Retinal pigment epithelial cell (primary cell): ENCODE data around the gene VWA5B2.
"Not testable (repeated sequence)": the region's sequence is repeated elsewhere in the genome, so short reads cannot be mapped to it uniquely, and the experiment has no call there.

Experiments used
- DNase-seq: peaks from one replicate; pipeline ENCODE4 v3.0.0-alpha.2; 2010; ENCODE audit warnings: low read depth
- H3K4me3 ChIP-seq: 2 replicates; pipeline ENCODE4 v1.5.1; 2011; ENCODE audit warnings: mild to moderate bottlenecking, low read length, control low read depth, moderate library complexity
- TF ChIP-seq, protein P1 (sequence below): conservative IDR thresholded peaks from 2 replicates; pipeline ENCODE4 v1.5.1; 2011; ENCODE audit warnings: low read depth, low read length, control low read depth, inconsistent platforms

The VWA5B2 gene

DNA sequence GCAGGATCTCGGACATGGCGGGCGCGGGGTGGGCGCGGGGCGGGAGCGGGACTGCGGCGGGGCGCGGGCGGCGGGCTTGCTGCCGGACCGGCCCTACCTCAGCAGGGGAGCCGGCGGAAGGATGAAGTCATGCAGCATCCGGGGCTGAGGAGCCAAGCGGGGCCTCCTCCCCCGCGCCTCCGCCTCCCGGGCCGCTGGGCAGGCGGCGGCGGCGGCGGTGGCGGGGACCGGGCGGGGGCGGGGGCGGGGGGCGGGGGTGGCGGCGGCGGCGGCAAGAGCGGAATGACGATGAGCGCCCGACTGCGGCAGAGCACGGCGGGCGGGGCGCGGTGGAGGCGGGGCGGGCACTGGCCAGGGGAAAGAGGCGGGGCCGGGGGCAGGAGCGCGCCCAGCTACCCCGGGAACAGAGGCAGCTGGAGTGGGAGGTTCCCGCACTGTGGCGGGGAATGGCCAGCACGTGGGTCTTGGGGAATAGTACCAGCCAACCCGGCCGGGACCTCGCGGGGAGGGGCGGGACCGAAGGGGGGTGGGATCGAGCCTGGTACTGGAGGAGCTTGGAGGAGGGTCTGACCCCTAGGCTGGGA is 32.0 kb downstream of the VWA5B2 start, which contains the start of gene CAMK2N2:
CAMK2N2 (minus strand) TSS at position 284 of the 584 bp plus-strand sequence; CDS start at position 16, 268 bp downstream.
- DNase-seq = no peak
- peak within 1 kb of the TSS; percentile 42 for H3K4me3 ChIP-seq
- TF ChIP-seq, protein P1, sequence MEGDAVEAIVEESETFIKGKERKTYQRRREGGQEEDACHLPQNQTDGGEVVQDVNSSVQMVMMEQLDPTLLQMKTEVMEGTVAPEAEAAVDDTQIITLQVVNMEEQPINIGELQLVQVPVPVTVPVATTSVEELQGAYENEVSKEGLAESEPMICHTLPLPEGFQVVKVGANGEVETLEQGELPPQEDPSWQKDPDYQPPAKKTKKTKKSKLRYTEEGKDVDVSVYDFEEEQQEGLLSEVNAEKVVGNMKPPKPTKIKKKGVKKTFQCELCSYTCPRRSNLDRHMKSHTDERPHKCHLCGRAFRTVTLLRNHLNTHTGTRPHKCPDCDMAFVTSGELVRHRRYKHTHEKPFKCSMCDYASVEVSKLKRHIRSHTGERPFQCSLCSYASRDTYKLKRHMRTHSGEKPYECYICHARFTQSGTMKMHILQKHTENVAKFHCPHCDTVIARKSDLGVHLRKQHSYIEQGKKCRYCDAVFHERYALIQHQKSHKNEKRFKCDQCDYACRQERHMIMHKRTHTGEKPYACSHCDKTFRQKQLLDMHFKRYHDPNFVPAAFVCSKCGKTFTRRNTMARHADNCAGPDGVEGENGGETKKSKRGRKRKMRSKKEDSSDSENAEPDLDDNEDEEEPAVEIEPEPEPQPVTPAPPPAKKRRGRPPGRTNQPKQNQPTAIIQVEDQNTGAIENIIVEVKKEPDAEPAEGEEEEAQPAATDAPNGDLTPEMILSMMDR = no peak

DNA sequence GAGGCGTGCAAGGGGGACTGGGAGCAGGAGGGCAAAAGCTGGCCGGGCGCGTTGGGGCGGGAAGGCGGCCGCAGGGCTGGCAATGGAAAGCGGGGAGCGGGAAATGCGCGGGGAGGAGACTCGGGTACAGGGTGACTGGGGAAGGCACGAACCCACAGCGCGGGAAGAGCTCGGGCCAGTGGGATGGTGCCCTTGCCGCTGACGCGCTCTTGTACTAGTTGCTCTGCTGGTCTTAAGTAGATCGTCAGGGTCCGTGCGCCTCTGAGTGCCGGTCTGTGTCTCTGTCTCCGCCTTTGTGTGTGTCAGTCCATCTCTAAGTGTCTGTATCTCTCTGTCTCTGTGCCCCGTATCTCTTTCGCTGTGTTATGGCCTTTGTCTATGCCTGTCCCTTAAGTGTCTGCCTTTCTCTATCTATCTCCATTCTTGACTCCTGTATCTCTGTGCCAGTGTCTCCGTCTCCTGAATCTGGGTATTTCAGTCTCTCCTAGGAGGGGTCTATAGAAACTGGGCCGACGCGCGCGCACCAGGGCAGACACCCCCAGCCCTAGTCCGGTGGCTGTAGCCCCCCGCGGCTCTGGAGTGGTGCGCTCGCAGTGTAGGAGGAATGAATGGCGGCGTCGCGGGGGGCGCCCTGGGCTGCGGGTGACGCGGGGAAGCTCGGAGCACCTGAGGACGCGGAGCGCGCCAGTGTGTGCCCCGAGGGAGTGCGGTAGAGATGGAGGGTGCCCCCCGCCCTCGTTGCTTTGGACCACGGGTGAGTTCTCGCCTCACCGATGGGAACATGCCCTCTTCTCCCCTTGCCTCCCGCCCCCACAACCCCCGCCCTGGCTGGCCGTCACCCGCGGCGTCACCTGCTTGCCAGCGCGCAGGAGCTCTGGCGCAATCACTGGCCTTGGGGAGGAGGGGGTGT is 32.7 kb downstream of the VWA5B2 start:
- peak overlapping the region; percentile 42 for H3K4me3 ChIP-seq
- no peak for DNase-seq
- TF ChIP-seq, protein P1 = no peak

DNA sequence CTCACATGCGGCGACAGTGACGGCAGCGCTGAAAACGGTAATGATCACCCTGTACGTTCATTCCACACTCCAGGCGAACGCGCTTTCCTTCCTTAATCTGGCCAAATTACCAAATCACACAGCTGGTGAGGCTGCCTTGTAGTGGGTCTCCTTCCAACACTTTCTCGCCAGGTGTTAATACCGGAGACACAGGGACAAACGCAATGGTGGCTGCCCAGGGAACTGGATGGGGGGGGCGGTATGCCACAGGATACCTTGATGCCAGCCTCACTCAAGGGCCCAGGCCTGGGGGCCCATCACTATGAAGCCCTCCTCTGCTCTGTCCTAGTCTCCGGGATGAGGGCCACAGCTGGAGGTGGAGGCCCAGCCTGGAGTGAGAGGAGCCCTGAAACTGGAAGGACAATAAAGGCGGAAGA is 33.4 kb downstream of the VWA5B2 start:
- DNase-seq = no peak
- TF ChIP-seq, protein P1 = no peak
- H3K4me3 ChIP-seq = no peak overlapping the region

DNA sequence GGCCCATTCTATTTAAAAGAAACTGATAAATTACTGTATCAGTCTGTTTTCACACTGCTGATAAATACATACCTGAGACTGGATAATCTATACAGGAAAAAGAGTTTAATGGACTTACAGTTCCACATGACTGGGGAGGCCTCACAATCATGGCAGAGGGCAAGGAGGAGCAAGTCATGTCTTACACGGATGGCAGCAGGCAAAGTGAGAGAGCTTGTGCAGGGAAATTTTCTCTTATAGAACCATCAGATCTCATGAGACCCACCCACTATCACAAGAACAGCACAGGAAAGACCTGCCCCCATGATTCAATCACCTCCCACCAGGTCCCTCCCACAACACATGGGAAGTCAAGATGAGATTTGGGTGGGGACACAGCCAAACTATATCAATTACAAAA is 37.9 kb downstream of the VWA5B2 start:
- DNase-seq, H3K4me3 ChIP-seq: not testable (repeated sequence)

DNA sequence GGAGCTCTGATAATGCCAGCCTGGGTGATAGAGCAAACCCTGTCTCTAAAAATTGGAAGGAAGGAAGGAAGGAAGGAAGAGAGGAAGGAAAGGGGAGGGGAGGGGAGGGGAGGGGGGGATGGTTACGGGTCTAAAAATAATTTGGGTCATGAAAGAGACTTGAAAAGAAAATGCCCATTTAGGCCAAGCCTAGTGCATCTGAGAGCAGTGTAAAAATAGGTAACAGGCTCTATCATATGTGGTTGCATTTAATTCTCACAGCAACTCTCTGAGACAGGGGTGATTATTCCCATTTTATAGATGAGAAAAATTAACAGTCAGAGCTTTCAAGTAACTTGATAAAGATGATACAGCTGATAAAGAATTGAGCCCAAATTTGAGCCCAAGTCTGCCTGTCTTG is 42.9 kb downstream of the VWA5B2 start:
- H3K4me3 ChIP-seq = no peak overlapping the region
- no peak for DNase-seq
- TF ChIP-seq, protein P1 = no peak

DNA sequence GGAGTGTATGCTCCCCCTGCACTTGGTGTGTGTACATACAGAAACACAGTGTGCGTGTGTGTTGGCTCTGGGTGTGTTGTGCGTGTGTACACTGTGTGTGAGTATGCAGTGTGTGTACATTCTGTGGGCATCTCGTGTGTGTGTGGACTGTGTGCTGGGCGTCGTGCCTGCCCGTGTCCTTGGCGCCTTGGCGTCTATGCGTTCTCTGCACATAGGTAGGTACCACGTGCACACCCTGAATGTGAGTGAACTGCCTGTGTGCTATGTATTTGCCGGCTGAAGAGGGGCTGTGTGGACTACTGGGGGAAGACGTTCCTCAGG is 46.0 kb downstream of the VWA5B2 start:
- peak overlapping the region; percentile 23 for H3K4me3 ChIP-seq
- TF ChIP-seq, protein P1 = no peak
- no peak for DNase-seq

DNA sequence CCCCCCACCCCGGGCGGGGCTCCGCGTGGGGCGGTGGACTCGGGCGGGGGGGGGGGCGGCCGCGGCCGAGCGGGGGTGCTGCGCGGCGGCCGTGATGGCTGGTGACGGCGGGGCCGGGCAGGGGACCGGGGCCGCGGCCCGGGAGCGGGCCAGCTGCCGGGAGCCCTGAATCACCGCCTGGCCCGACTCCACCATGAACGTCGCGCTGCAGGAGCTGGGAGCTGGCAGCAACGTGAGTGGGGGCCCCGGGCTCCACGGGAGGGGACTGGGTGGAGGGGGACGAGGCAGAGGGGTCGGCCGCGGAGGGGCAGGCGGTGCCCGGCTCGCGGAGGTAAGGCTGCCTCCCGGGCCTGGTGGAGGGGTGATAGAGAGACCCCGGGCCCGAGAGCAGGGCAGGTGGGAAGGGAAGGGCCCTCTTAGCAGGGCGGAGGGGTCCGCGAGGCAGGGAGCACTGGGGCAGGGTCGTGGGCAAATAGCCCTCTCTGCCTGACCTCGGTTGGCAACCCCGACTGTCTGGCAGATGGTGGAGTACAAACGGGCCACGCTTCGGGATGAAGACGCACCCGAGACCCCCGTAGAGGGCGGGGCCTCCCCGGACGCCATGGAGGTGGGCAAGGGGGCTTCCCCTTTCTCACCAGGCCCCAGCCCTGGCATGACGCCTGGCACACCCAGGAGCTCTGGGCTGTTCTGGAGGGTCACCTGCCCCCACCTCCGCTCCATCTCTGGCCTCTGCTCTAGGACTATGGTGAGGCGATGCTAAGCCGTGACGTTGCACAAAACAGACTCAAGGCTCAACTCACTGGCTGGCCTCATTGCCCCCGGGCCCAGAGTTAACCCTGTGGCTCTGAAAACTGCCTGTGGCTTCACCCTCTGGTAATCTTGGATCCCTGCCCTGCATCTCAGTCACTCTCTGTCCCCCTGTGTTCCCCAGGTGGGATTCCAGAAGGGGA is 46.9 kb downstream of the VWA5B2 start, which contains the start of gene ECE2:
ECE2 (plus strand) TSS at position 62 of the 950 bp plus-strand sequence; CDS start at position 194, 132 bp downstream.
- H3K4me3 ChIP-seq = peak within 1 kb of the TSS; percentile 23

More for the DNA sequence above, 46.9 kb downstream of the VWA5B2 start, which contains the start of gene ECE2:
- no peak for DNase-seq
- TF ChIP-seq, protein P1 = no peak
